Measurements from ENCODE around the gene IL18RAP.

IL18RAP gene

GRCh38 chr2:102460467-102460866 is 37.5 kb downstream of the IL18RAP start:
- no peak overlapping the region for H3K27ac ChIP-seq
- TF ChIP-seq CTCF (conservative IDR thresholded peaks at IDR 0.05) = no peak

GRCh38 chr2:102461188-102461587 is 38.2 kb downstream of the IL18RAP start:
- no peak for TF ChIP-seq CTCF (conservative IDR thresholded peaks at IDR 0.05)

GRCh38 chr2:102463160-102463559 is 40.2 kb downstream of the IL18RAP start:
- TF ChIP-seq CTCF (conservative IDR thresholded peaks at IDR 0.05) = no peak
- H3K27ac ChIP-seq = no peak overlapping the region

More at GRCh38 chr2:102461188-102461587, 38.2 kb downstream of the IL18RAP start:
- no peak overlapping the region for H3K27ac ChIP-seq

- no peak overlapping the region for H3K27ac ChIP-seq
- no peak for TF ChIP-seq CTCF (conservative IDR thresholded peaks at IDR 0.05)
Measured at GRCh38 chr2:102470168-102470567, 47.2 kb downstream of the IL18RAP start.

GRCh38 chr2:102473020-102473419 is 50.1 kb downstream of the IL18RAP start, which contains the start of gene SLC9A4:
Gene SLC9A4, plus strand, starts transcription at chr2:102473226. Its CDS starts 534 bp downstream, at chr2:102473760.
- TF ChIP-seq CTCF (conservative IDR thresholded peaks at IDR 0.05) = peak; percentile 91

GRCh38 chr2:102473631-102474030 is 50.7 kb downstream of the IL18RAP start:
- TF ChIP-seq CTCF (conservative IDR thresholded peaks at IDR 0.05) = no peak

More at GRCh38 chr2:102473020-102473419, 50.1 kb downstream of the IL18RAP start, which contains the start of gene SLC9A4:
- no peak within 1 kb of the TSS for H3K27ac ChIP-seq

GRCh38 chr2:102474785-102475184 is 51.8 kb downstream of the IL18RAP start:
- no peak overlapping the region for H3K27ac ChIP-seq
- no peak for TF ChIP-seq CTCF (conservative IDR thresholded peaks at IDR 0.05)

More at GRCh38 chr2:102473631-102474030, 50.7 kb downstream of the IL18RAP start:
- H3K27ac ChIP-seq = no peak overlapping the region
